Omental fat pad (tissue), 4 donors: ENCODE data around the gene MST1. TPM values are rescaled to one million over a fixed set of nuclear protein-coding genes. Genes with fewer than 3 reads are reported as not detected.

Experiments
- ATAC-seq: fragments of 150-250 bp; one replicate; pipeline ENCODE4 v1.9.1; 2016; ENCODE audit warnings: mild to moderate bottlenecking, moderate library complexity; ENCODE audit not compliant: low FRiP score
- DNase-seq: peaks from one replicate; pipeline ENCODE4 v3.0.0-alpha.2; 2019; ENCODE audit warnings: low spot score
- total RNA-seq, 4 donors: library from RNA; depleted of rRNA; stranded (reverse); fragments of >200 nt; gene quantifications; one replicate each; pipeline ENCODE4 v1.1.0, GENCODE V29; 2016
- TF ChIP-seq, protein P1 (sequence below), 3 donors: fragments of 450-650 bp; IDR thresholded peaks; one replicate each; pipeline ENCODE4 v1.5.1; 2016 to 2017; ENCODE audit warnings: antibody characterized with exemption in 3 of 3, mild to moderate bottlenecking in 3 of 3, moderate library complexity in 2 of 3

The MST1 gene
- total RNA-seq, 4 donors from 2014 or later: 3.5 to 94.1 (median 25.0) TPM

- DNase-seq (no peak), ATAC-seq (no peak)
Observed at GRCh38 chr3:49662720-49663413, 26.4 kb downstream of the MST1 start.

DNA sequence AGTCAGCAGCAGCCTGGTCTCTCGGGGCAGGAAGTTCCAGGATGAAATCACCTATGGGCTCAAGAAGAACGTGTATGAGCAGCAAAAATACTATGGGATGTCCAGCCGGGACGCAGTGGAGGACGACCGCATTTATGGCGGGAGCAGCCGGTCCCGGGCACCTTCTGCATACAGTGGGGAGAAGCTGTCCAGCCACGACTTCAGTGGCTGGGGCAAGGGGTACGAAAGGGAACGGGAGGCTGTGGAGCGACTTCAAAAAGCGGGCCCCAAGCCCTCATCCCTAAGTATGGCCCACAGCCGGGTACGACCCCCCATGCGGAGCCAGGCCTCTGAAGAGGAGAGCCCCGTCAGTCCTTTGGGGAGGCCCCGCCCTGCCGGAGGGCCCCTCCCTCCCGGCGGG is 27.3 kb downstream of the MST1 start:
- TF ChIP-seq, protein P1, sequence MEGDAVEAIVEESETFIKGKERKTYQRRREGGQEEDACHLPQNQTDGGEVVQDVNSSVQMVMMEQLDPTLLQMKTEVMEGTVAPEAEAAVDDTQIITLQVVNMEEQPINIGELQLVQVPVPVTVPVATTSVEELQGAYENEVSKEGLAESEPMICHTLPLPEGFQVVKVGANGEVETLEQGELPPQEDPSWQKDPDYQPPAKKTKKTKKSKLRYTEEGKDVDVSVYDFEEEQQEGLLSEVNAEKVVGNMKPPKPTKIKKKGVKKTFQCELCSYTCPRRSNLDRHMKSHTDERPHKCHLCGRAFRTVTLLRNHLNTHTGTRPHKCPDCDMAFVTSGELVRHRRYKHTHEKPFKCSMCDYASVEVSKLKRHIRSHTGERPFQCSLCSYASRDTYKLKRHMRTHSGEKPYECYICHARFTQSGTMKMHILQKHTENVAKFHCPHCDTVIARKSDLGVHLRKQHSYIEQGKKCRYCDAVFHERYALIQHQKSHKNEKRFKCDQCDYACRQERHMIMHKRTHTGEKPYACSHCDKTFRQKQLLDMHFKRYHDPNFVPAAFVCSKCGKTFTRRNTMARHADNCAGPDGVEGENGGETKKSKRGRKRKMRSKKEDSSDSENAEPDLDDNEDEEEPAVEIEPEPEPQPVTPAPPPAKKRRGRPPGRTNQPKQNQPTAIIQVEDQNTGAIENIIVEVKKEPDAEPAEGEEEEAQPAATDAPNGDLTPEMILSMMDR (IDR thresholded peaks at IDR 0.05): no peak
- ATAC-seq: no peak
- DNase-seq: no peak

More at GRCh38 chr3:49662720-49663413, 26.4 kb downstream of the MST1 start:
- TF ChIP-seq, protein P1 (IDR thresholded peaks at IDR 0.05): no peak

DNA sequence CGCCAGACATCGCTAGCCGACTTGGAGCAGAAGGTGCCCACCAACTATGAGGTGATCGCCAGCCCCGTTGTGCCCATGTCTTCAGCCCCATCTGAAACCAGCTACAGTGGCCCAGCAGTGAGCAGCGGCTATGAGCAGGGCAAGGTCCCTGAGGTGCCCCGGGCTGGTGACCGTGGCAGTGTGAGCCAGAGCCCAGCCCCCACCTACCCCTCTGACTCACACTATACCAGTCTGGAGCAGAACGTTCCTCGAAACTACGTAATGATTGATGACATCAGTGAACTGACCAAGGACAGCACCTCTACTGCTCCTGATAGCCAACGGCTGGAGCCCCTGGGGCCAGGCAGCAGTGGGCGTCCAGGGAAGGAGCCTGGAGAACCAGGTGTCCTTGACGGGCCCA is 28.0 kb downstream of the MST1 start:
- no peak for ATAC-seq
- TF ChIP-seq, protein P1 (IDR thresholded peaks at IDR 0.05): no peak
- DNase-seq: no peak

- ATAC-seq (no peak), DNase-seq (no peak)
- TF ChIP-seq, protein P1 (IDR thresholded peaks at IDR 0.05): no peak
Observed at GRCh38 chr3:49659756-49660155, 29.5 kb downstream of the MST1 start.

DNA sequence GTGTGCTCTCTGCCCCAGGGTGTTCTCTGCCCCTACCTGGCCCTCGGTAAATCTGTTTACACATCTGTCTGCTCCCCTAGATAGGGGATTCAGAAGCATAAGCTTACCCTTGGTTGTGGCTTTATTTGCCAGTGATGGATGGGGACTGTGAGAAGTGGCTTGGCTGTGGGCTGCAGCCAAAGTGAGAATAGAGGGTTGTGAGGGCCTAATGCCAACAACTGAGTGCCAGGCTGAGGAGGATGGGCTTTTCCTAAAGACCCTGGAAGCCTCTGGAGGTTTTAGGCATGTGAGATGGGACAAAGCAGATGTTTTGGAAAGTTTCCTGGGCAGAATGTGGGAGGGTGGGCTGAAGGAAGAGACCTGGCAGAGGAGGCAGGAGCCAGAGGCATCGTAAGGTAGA is 30.6 kb downstream of the MST1 start:
- ATAC-seq: no peak
- DNase-seq: no peak
- TF ChIP-seq, protein P1 (IDR thresholded peaks at IDR 0.05): no peak

- DNase-seq: no peak
- TF ChIP-seq, protein P1 (IDR thresholded peaks at IDR 0.05): no peak
- ATAC-seq: no peak
Observed at GRCh38 chr3:49657208-49657915, 31.9 kb downstream of the MST1 start.
